Activated T-cell treated with anti-CD3 and anti-CD28 coated beads, Interleukin-2, amount 50 U/mL, for 24 hours (primary cell): Measurements from ENCODE around the gene CCDC9.
A peak's percentile ranks its signal among the peaks of the same experiment; 100 is the strongest.
"Not testable (repeated sequence)": the region's sequence is repeated elsewhere in the genome, so short reads cannot be mapped to it uniquely, and the experiment has no call there.

Source experiments
- DNase-seq: peaks from one replicate; pipeline ENCODE4 v3.0.0-alpha.2; 2020
- H3K27ac Mint-ChIP-seq: 2 replicates; pipeline ENCODE4 v1.8.0; 2020; ENCODE audit warnings: mild to moderate bottlenecking, mixed read lengths
- H3K27me3 Mint-ChIP-seq: 2 replicates; pipeline ENCODE4 v1.8.0; 2020; ENCODE audit warnings: mixed read lengths
- H3K36me3 Mint-ChIP-seq: 2 replicates; pipeline ENCODE4 v1.8.0; 2020; ENCODE audit warnings: low read depth, mixed read lengths
- H3K4me1 Mint-ChIP-seq: 2 replicates; pipeline ENCODE4 v1.8.0; 2020; ENCODE audit warnings: low read depth, mixed read lengths
- H3K4me3 Mint-ChIP-seq: 2 replicates; pipeline ENCODE4 v1.8.0; 2020; ENCODE audit warnings: mild to moderate bottlenecking, moderate library complexity, mixed read lengths
- H3K9me3 Mint-ChIP-seq: 2 replicates; pipeline ENCODE4 v1.8.0; 2020; ENCODE audit warnings: mixed read lengths

CCDC9 gene

DNA sequence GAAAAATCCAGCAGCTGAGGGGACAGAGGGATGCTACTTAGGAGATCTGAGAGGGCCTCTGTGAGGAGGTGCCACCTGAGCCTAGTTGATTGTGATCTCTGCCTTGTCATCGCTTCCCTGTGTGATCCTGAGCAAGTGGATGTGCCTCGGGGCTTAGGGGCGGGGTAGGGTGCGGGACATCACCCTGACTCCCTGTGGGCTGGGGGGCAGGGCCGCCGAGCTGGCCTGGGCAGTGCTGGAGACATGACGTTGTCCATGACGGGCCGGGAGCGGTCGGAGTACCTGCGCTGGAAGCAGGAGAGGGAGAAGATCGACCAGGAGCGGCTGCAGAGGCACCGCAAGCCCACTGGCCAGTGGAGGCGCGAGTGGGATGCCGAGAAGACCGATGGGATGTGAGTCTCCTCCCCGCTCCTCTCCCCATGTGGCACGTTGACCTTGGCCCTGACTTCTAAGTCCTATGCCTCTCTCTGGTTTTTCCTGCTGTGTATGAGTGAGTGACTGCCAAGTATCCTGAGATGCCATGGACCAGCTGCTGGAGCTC lies 10.1 kb downstream of the CCDC9 start:
- Mint-ChIP-seq H3K4me1 (no peaks in the 10 kb centered on the region), H3K36me3 (peaks cover 73% of the 10 kb centered on the region), H3K4me3 (no peak overlapping the region), H3K9me3 (no peaks in the 10 kb centered on the region), H3K27ac (no peak overlapping the region), H3K27me3 (no peaks in the 10 kb centered on the region)
- DNase-seq, result no peak

DNA sequence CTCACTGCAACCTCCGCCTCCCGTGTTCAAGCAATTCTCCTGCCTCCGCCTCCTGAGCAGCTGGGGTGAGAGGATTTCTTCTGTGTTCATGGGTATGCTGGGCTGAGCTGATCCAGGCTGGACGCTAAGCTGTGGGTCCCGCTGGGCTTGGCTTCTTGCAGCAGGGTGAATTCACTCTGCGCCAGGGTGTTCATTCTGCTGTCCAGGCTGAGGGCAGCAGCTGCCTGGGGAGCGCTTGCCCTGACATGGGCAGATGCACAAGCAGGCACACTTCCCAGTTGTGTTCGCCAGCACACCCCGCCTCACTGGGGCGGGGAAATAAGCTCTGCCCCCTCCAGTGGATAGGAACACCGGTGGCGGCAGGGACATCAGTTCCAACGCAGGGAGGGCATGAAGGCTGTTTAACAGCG lies 11.0 kb downstream of the CCDC9 start:
- Mint-ChIP-seq H3K27me3 (no peaks in the 10 kb centered on the region), H3K9me3 (no peaks in the 10 kb centered on the region), H3K4me1 (peaks cover 2% of the 10 kb centered on the region), H3K27ac (peak overlapping the region; percentile 22), H3K36me3 (peaks cover 75% of the 10 kb centered on the region), H3K4me3 (no peak overlapping the region)
- no peak for DNase-seq

DNA sequence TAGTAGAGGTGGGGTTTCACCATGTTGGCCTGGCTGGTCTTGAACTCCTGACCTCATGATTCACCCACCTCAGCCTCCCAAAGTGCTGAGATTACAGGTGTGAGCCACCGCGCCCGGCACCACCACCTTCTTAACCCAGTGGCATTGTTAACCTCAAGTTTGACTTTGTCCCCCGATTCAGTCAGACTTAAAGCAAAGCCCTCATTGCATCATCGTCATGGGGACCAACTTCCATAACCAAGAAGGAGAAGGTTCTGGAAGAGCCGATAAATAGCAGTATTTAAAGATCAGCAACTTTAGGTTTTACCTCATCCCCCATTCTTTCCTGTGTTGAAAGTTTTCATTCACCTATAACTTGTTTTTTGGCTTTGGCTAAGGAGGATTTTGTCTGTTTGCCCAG lies 11.7 kb downstream of the CCDC9 start:
- Mint-ChIP-seq H3K27me3 (no peaks in the 10 kb centered on the region), H3K36me3 (peaks cover 72% of the 10 kb centered on the region), H3K27ac (peak overlapping the region; percentile 18), H3K4me1 (peaks cover 9% of the 10 kb centered on the region), H3K4me3 (no peak overlapping the region), H3K9me3 (no peaks in the 10 kb centered on the region)
- DNase-seq, result no peak

DNA sequence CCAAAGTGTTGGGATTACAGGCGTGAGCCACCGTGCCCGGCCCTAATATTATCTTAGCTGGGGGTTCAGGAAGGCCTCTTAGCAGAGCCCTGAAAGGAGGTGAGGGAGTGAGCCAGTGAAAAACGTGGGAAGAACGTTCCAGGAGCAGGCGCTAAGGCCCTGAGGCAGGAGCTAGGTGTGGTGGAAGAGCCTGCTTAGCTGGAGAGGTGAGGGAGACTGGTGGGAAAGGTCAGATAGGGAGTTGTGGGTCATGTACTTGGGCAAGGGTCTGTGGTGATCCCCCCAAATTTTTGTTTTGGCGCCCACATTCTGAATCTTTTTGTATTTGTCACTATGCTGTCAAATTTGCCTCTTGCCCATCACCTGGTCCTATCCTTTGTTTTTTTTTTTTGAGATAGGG lies 13.3 kb downstream of the CCDC9 start:
- Mint-ChIP-seq H3K9me3 (no peaks in the 10 kb centered on the region), H3K4me3 (no peak overlapping the region), H3K27me3 (no peaks in the 10 kb centered on the region), H3K4me1 (peaks cover 10% of the 10 kb centered on the region), H3K36me3 (peaks cover 69% of the 10 kb centered on the region), H3K27ac (peak overlapping the region; percentile 39)
- DNase-seq, result no peak

DNA sequence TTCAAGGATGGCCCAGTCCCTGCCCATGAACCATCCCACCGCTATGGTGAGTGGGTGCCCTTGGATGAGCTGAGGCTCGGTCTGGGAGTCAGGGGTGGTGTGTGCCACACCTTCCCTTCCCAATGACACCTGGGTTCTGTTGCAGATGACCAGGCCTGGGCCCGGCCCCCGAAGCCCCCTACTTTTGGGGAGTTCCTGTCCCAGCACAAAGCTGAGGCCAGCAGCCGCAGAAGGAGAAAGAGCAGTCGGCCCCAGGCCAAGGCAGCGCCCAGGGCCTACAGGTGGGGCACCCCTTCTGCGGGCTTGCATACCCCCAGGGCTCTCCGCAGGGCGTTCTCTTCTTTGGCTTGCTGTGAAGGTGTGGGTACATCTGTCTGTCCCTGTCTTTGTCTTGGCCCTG lies 14.1 kb downstream of the CCDC9 start:
- Mint-ChIP-seq H3K9me3 (no peaks in the 10 kb centered on the region), H3K27ac (peak overlapping the region; percentile 51), H3K27me3 (no peaks in the 10 kb centered on the region), H3K4me1 (peaks cover 13% of the 10 kb centered on the region), H3K36me3 (peaks cover 63% of the 10 kb centered on the region), H3K4me3 (no peak overlapping the region)
- DNase-seq, result no peak

DNA sequence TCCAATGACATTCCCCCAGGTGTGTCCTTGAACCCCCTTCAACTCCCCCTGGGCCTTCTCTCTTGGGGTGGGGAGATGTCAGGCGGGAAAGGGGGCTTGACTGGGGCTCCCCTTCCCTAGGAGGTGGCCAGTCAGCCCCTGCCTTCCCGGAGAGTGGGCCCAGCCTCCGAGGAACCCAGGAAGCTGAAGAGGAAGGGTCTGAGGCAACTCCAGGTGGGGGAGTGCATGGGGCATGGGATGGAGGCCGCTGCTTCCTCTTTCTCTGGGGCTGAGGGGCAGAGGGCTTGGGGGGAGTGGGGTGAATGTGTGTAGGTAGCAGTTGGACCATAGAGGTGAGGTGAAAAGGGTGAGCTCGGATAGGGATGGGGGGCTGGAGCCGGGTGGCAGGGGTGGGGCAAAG lies 15.6 kb downstream of the CCDC9 start:
- peaks cover 62% of the 10 kb centered on the region for H3K36me3 Mint-ChIP-seq

DNA sequence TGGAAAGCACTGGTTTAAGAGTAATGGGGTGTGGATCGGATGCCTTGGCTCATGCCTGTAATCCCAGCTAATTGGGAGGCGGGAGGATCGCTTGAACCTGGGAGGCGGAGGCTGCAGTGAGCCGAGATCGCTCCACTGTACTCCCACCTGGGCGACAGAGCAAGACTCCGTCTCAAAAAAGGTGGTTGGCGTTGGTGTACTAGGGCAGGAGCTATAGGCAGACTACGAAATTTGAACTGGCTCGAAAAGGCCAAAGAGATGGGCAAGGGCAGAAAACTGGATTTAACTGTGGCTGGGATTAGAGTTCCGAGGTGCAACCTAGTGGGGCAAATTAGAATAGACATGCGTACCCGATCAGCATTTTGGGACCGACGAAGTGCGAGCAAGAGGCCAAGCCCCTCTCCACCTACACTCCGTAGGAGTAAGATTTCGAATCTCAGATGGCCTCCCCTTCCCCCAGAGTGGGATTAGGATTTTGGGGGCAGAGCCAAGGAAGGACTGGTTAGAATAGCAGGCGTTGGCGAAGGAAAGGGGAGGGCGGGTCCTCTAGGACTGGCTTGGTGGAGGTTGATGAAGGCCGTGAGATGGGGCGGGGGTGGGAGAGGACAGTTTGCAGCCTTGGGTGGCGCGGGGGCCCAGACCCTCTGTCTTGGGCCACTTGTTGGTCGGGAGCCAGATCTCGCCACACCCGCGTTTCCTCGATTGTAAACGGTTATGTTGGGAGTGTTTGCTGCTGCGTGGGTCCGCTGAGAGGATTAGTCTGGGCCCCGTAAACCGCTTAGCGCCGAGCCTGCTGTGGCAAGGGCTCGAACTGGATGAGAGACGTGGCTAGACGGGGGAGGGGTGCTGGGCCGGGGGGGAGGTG lies 16.4 kb downstream of the CCDC9 start:
- H3K27ac Mint-ChIP-seq, result peak overlapping the region; percentile 77
- H3K36me3 Mint-ChIP-seq, result peaks cover 54% of the 10 kb centered on the region
- H3K4me3 Mint-ChIP-seq, result peak overlapping the region; percentile 91
- peaks cover 23% of the 10 kb centered on the region for H3K4me1 Mint-ChIP-seq
- no peak for DNase-seq
- H3K9me3 Mint-ChIP-seq, result no peaks in the 10 kb centered on the region
- H3K27me3 Mint-ChIP-seq, result no peaks in the 10 kb centered on the region

More for the DNA sequence above, 15.6 kb downstream of the CCDC9 start:
- Mint-ChIP-seq H3K4me1 (peaks cover 23% of the 10 kb centered on the region), H3K4me3 (no peak overlapping the region), H3K27ac (no peak overlapping the region), H3K9me3 (no peaks in the 10 kb centered on the region), H3K27me3 (no peaks in the 10 kb centered on the region)
- no peak for DNase-seq

DNA sequence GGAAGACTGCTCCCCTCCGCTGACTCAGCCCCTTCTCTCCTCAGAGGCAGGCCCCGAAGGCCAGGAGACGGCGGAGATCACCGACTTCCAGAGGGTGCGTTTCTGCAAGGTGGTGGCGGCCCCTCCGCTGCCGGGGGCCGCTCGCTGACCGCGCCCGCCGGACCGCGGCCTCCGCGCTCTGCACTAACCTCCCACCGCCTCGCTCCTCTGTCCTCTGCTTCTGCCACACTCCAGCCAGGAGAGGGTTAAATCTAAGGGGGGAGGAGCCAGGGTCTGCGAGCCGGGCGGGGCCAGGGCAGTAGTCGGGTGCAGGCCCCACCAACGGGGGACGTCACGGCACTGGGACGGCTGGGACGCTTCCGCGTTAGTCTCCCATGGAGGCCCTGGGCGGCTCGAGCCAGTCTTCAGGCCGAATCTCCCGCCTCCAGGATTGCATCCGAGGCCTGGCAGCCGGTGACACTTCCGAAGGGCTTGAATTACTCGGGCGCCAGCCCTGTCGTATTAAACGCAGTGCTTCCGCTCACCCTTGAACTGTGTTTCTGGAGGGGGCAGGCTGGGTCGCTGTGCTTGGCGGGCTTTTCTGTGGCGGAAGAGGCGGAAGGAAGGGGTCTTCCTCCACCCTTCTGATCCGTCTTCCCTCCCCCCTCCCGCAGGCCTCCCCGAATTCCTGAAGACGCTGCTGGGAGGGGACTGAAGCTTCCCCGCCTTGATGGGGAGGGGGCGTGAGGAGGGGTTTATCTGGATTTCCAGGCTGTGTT lies 17.2 kb downstream of the CCDC9 start:
- DNase-seq, result peak; percentile 93
- Mint-ChIP-seq H3K4me3 (peak overlapping the region; percentile 91), H3K4me1 (peaks cover 26% of the 10 kb centered on the region), H3K36me3 (peaks cover 47% of the 10 kb centered on the region), H3K27me3 (no peaks in the 10 kb centered on the region), H3K27ac (peak overlapping the region; percentile 99), H3K9me3 (no peaks in the 10 kb centered on the region)

DNA sequence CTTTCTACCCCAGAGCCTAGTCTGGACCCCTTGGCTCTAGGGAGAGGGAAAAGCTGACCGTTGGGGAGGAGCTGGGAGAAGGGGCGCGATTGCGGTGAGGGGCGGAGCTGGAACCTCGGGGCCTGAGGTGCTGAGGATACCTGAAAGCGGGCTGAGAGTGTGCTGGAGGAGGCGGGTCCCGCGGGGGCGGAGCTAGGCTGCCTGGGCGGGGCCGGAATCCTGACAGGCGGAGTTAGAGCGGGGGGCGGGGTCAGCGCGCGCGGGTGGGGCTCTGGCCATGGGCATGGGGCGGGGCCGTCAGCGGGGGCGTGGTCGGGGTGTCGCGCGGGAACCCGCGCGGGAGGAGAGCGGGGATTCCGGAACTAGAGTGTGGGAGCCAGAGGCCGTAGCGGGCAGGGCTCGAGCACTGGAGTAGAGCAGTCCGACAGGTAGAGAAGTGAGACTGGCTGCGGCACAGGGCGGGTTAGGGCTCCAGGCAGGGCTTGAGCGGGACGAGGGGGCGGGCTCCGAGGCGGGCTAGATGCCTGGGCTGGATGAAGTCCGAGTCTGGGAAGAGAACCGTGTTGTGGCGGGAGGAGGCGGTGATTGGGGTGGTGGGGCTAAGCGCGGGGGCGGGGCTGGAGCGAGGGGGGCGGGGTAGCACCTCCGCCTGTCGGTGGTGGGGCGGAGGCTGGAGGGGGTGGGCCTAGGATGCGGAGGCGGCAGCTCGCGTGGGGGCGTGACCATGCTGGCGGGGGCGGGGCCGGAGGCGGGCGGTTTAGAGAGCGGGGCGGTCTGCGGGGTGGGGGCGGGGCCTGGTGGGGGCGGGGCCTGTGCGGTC lies 18.0 kb downstream of the CCDC9 start, which contains the start of gene INAFM1:
Gene INAFM1 (plus strand): TSS at position 815 of the 820 bp plus-strand sequence. CDS start 35 bp downstream, outside the sequence.
- Mint-ChIP-seq H3K27ac (peak within 1 kb of the TSS; percentile 99), H3K4me3 (peak within 1 kb of the TSS; percentile 91), H3K27me3 (no peaks in the 10 kb centered on the region), H3K9me3 (no peaks in the 10 kb centered on the region), H3K4me1 (peaks cover 26% of the 10 kb centered on the region), H3K36me3 (peaks cover 46% of the 10 kb centered on the region)
- peak; percentile 100 for DNase-seq

DNA sequence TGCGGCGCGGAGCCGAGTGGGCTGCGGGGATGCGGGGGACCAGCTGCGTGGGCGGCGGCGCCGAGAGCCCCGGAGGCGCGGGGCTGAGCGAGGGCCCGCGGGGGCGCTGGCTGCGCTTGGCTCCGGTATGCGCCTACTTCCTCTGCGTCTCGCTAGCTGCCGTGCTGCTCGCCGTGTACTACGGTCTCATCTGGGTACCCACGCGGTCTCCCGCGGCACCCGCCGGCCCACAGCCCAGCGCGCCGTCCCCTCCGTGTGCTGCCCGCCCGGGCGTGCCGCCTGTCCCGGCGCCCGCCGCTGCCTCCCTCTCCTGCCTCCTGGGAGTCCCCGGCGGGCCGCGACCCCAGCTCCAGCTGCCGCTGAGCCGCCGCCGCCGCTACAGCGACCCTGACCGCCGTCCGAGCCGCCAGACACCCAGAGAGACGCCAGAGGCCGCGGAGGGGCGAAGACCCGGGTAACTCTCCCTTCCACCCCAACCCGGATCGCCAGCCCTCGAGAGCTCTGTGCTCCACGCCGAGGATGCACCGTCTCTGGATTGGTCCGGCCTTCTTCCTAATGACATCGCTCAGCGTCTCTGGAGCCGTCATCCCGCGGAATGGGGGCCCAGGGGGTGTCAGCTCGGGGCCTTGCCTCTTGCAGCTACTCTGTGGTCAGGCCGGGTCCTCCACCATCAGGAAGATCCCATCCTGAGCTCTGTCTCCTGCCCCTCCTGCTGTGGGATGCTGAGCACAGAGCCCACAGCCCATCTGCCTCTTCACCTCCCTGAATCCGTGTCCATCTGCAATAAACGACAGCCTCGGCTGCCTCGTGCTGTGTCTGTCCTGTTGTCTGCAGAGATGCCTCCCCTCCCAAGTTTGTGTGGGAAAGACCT lies 18.8 kb downstream of the CCDC9 start:
- no peaks in the 10 kb centered on the region for H3K9me3 Mint-ChIP-seq
- DNase-seq, result no peak
- peaks cover 26% of the 10 kb centered on the region for H3K4me1 Mint-ChIP-seq
- no peaks in the 10 kb centered on the region for H3K27me3 Mint-ChIP-seq
- H3K36me3 Mint-ChIP-seq, result peaks cover 38% of the 10 kb centered on the region
- H3K4me3 Mint-ChIP-seq, result peak overlapping the region; percentile 74
- H3K27ac Mint-ChIP-seq, result peak overlapping the region; percentile 74

DNA sequence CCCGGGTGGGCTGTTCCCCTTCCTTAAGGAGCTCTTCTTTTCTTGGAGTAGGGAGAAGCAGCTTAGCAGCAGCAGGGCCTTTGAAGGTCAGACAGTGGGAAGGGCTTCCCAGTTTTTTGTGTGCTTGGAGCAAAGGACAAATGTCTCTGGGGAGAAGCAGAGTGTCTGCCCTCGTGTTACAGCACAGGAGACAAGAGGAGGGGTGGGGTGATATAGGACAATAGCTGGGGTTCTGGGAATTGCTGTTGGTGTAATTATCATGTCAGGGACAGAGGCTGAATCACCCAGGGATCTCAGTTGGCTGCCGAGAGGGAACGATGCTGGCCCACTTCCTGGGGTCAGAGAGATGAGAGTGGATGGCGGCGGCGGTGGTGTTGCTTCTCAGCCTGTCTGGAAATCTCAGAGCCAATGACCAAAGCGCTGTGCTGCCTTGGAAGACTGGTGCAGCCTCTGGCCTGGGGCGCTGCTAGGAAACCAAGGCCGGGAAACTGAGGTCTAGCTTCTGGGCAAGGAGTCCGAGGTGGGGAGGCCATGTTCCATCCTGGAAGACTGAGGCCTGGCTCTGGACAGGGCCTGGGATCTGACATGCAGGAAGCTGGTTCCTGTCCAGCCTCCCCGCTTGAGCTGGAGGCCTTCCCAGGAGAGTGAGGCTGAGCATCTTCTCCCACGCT lies 19.6 kb downstream of the CCDC9 start:
- no peak for DNase-seq
- peak overlapping the region; percentile 74 for H3K27ac Mint-ChIP-seq
- H3K27me3 Mint-ChIP-seq, result no peaks in the 10 kb centered on the region

DNA sequence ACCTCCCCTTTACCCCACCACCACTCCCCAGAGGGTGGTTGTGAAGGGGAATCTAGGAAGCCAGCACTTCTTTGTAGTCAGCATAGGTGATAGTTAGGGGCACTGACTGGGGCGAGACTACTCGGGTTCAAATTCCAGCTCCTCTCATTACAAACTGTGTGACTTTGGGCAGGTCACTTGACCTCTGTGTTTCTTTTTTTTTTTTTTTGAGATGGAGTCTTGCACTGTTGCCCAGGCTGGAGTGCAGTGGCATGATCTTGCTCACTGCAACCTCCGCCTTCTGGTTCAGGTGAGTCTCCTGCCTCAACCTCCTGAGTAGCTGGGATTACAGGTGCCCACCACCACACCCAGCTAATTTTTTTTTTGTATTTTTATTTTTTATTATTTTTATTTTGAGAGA lies 20.2 kb downstream of the CCDC9 start:
- not testable (repeated sequence) for H3K9me3 Mint-ChIP-seq, DNase-seq, H3K4me3 Mint-ChIP-seq, H3K27ac Mint-ChIP-seq, H3K27me3 Mint-ChIP-seq
- peaks cover 26% of the 10 kb centered on the region for H3K36me3 Mint-ChIP-seq
- H3K4me1 Mint-ChIP-seq, result peaks cover 26% of the 10 kb centered on the region

More for the DNA sequence above, 19.6 kb downstream of the CCDC9 start:
- H3K4me3 Mint-ChIP-seq, result peak overlapping the region; percentile 74
- peaks cover 26% of the 10 kb centered on the region for H3K4me1 Mint-ChIP-seq
- H3K36me3 Mint-ChIP-seq, result peaks cover 30% of the 10 kb centered on the region
- no peaks in the 10 kb centered on the region for H3K9me3 Mint-ChIP-seq
